ENCODE data around the gene NBEAL1. TPM values are rescaled to one million over a fixed set of nuclear protein-coding genes. Genes with fewer than 3 reads are reported as not detected.
A peak's percentile ranks its signal among the peaks of the same experiment; 100 is the strongest.
"Not testable (repeated sequence)": the region's sequence is repeated elsewhere in the genome, so short reads cannot be mapped to it uniquely, and the experiment has no call there.

Gene NBEAL1
- total RNA-seq, 5 donors from 2014 or later (not counting 1 experiment from before 2014, with no cell fraction given): 11.0 to 17.9 (median 14.3) TPM

DNA sequence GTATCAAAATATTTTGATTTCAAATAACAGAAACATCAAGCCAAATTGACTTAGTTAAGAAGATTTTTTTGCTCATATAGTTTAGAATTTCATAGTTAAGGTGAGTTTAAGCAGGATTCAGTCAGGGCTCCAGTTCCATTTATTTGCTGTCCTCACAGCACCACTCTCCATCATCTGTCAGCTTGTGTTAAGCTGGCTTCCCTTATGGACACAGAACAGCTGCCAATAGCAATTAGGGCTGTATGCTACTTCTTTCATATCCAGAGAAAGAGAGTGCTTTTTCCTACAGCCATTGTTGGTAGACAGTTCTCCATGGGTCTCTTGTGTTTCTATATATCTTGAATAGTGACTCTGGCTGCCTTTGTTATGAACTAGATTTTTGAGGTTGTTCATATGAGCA, 128.7 kb downstream of the NBEAL1 start:
- Mint-ChIP-seq H3K36me3 (peaks cover 11% of the 10 kb centered on the region), H3K4me1 (no peaks in the 10 kb centered on the region), H3K4me3 (no peak overlapping the region), H3K27me3 (no peaks in the 10 kb centered on the region), H3K9me3 (no peaks in the 10 kb centered on the region), H3K27ac (no peak overlapping the region)
- Histone ChIP-seq H3K36me3 (ENCODE audit: control insufficient read depth in 2 of 2, extremely low read depth in 1 of 2, insufficient read depth in 1 of 2, low read length in 1 of 2) (no peaks in the 10 kb centered on the region), H3K27me3 (replicated peaks in 1 of 2; ENCODE audit: control insufficient read depth in 2 of 2, extremely low read depth in 1 of 2, insufficient read depth in 2 of 2, low read length in 1 of 2) (no peaks in the 10 kb centered on the region), H3K27ac (ENCODE audit: low read length) (no peak overlapping the region), H3K4me1 (ENCODE audit: control insufficient read depth in 1 of 2, extremely low read depth in 1 of 2, insufficient read depth in 2 of 2, low read length in 2 of 2) (no peaks in the 10 kb centered on the region), H3K9me3 (no peaks in the 10 kb centered on the region), H3K4me3 (ENCODE audit: control insufficient read depth in 1 of 2, extremely low read depth in 1 of 2, low read length in 1 of 2) (no peak overlapping the region)
- CTCF ChIA-PET: no interaction called here
- POLR2A ChIA-PET: no interaction called here
- no peak for DNase-seq
- ATAC-seq (replicated peaks in 1 of 4): no peak

DNA sequence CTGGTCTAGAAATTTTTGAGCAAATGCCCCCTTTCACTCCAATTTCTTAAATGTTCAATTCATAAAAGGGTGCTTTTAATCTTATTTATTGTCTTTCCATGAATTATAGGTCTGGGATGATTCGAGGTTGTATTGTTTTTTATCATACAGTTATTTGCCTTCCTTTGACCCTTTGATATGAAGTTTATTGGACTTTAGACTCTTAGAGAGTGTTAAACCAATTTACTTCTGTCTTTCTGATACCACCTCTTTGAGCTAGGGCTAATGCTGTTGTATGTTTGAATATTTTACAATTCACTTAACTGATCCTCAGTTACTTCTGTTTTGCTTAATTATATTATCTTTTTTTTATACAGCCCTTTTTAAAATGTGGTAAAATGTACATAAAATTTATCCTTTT, 134.5 kb downstream of the NBEAL1 start:
- H3K27me3 ChIP-seq (replicated peaks in 1 of 2; ENCODE audit: control insufficient read depth in 2 of 2, extremely low read depth in 1 of 2, insufficient read depth in 2 of 2, low read length in 1 of 2): no peaks in the 10 kb centered on the region
- DNase-seq (no peak), ATAC-seq (replicated peaks in 1 of 4) (no peak)
- Mint-ChIP-seq H3K27me3 (no peaks in the 10 kb centered on the region), H3K4me1 (no peaks in the 10 kb centered on the region), H3K36me3 (peaks cover 30% of the 10 kb centered on the region), H3K4me3 (no peak overlapping the region), H3K27ac (no peak overlapping the region), H3K9me3 (peaks cover 0 to 8% (median 0%) of the 10 kb centered on the region in 3 donors)
- no peaks in the 10 kb centered on the region for H3K4me1 ChIP-seq (ENCODE audit: control insufficient read depth in 1 of 2, extremely low read depth in 1 of 2, insufficient read depth in 2 of 2, low read length in 2 of 2)
- no CpG with 5 or more reads among the region's 1 CpG for WGBS (ENCODE audit: insufficient coverage)
- POLR2A ChIA-PET: interaction anchor here in 1 of 2 donors (0.6 kb wide), 1 partner anchor 16 kb away, joined by 3 read pairs; no protein-coding TSS in a partner anchor
- H3K9me3 ChIP-seq: peaks cover 2% of the 10 kb centered on the region
- no peak overlapping the region for H3K27ac ChIP-seq (ENCODE audit: low read length)
- H3K36me3 ChIP-seq (ENCODE audit: control insufficient read depth in 2 of 2, extremely low read depth in 1 of 2, insufficient read depth in 1 of 2, low read length in 1 of 2): peaks cover 0 to 2% of the 10 kb centered on the region in 2 donors
- no peak overlapping the region for H3K4me3 ChIP-seq (ENCODE audit: control insufficient read depth in 1 of 2, extremely low read depth in 1 of 2, low read length in 1 of 2)
- CTCF ChIA-PET: no interaction called here

GRCh38 chr2:203155406-203155805, 140.7 kb downstream of the NBEAL1 start:
- H3K36me3 Mint-ChIP-seq: peaks cover 23% of the 10 kb centered on the region
- ChIA-PET POLR2A (interaction anchor here in 1 of 2 donors (0.7 kb wide), 1 partner anchor 95 kb away, joined by 3 read pairs; no protein-coding TSS in a partner anchor), CTCF (interaction anchor here in 1 of 2 donors (1.5 kb wide), 1 partner anchor 581 kb away, joined by 4 read pairs; no protein-coding TSS in a partner anchor)
- no peaks in the 10 kb centered on the region for H3K9me3 ChIP-seq
- peak overlapping the region in 1 of 2 donors; percentile 40 for H3K27ac Mint-ChIP-seq
- peak in 2 of 4 experiments; percentile 40 to 63 for ATAC-seq (replicated peaks in 1 of 4)
- no peaks in the 10 kb centered on the region for H3K27me3 ChIP-seq (replicated peaks in 1 of 2; ENCODE audit: control insufficient read depth in 2 of 2, extremely low read depth in 1 of 2, insufficient read depth in 2 of 2, low read length in 1 of 2)
- no peak overlapping the region for H3K27ac ChIP-seq (ENCODE audit: low read length)
- 64% methylated on average over 1 of the region's 1 CpG for WGBS (ENCODE audit: insufficient coverage)
- peaks cover 9 to 10% (median 10%) of the 10 kb centered on the region in 3 donors for H3K4me1 Mint-ChIP-seq
- H3K36me3 ChIP-seq (ENCODE audit: control insufficient read depth in 2 of 2, extremely low read depth in 1 of 2, insufficient read depth in 1 of 2, low read length in 1 of 2): peaks cover 0 to 2% of the 10 kb centered on the region in 2 donors
- H3K9me3 Mint-ChIP-seq: no peaks in the 10 kb centered on the region
- H3K4me3 ChIP-seq (ENCODE audit: control insufficient read depth in 1 of 2, extremely low read depth in 1 of 2, low read length in 1 of 2): no peak overlapping the region
- no peaks in the 10 kb centered on the region for H3K27me3 Mint-ChIP-seq
- DNase-seq: peak in 4 of 35 experiments; percentile 0 to 9 (median 2)
- no peak overlapping the region for H3K4me3 Mint-ChIP-seq
- H3K4me1 ChIP-seq (ENCODE audit: control insufficient read depth in 1 of 2, extremely low read depth in 1 of 2, insufficient read depth in 2 of 2, low read length in 2 of 2): no peaks in the 10 kb centered on the region

DNA sequence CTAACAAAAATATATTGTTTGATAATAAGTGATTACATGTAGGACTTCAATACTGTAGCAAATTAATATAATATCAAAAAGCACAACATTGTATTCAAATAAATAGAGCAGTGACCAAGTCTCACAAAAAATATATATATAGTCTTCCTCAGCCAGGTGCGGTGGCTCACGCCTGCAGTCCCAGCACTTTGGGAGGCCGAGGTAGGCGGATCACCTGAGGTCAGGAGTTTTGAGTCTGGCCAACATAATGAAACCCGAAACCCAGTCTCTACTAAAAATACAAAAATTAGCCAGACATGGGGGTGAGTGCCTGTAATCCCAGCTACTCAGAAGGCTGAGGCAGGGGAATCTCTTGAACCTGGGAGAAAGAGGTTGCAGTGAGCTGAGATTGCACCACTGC, 148.0 kb downstream of the NBEAL1 start:
- H3K36me3 ChIP-seq (ENCODE audit: control insufficient read depth in 2 of 2, extremely low read depth in 1 of 2, insufficient read depth in 1 of 2, low read length in 1 of 2); H3K27ac Mint-ChIP-seq; H3K4me3 Mint-ChIP-seq; H3K9me3 Mint-ChIP-seq; H3K4me1 ChIP-seq (ENCODE audit: control insufficient read depth in 1 of 2, extremely low read depth in 1 of 2, insufficient read depth in 2 of 2, low read length in 2 of 2); H3K27ac ChIP-seq (ENCODE audit: low read length); H3K27me3 ChIP-seq (replicated peaks in 1 of 2; ENCODE audit: control insufficient read depth in 2 of 2, extremely low read depth in 1 of 2, insufficient read depth in 2 of 2, low read length in 1 of 2); CTCF ChIA-PET; H3K4me3 ChIP-seq (ENCODE audit: control insufficient read depth in 1 of 2, extremely low read depth in 1 of 2, low read length in 1 of 2); H3K9me3 ChIP-seq; ATAC-seq (replicated peaks in 1 of 4); H3K4me1 Mint-ChIP-seq; DNase-seq; POLR2A ChIA-PET; H3K27me3 Mint-ChIP-seq: not testable (repeated sequence)
- H3K36me3 Mint-ChIP-seq: peaks cover 34% of the 10 kb centered on the region
- WGBS (ENCODE audit: insufficient coverage): no CpG with 5 or more reads among the region's 5 CpGs

DNA sequence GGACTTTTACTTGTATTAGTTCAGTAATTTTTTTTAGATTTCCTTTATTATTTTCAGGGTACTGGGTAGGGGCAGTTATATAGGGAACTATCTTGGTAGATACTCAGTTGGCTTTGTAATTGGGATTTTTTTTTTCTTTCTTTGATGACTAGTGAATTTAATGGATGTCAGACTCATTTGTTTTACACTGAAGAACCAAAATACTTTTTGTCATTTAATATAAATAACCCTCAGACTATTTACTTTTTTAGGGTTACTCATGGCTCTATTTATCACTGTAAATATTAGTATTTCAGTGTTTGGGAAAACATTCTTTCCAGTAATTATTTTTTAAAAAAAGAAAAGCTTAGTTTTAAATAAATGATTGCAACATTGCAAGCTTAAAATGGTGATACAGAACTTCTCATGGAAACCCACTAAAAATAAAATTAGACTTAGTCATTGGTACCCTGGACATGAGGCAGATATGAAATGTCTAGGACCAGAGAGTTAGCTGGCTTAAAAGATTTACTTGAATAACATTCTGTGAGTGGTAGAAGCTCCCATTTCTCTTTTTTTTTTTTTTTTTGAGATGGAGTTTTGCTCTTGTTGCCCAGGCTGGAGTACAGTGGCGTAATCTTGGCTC, 149.7 kb downstream of the NBEAL1 start:
- POLR2A ChIA-PET: no interaction called here
- no peak overlapping the region for H3K4me3 ChIP-seq (ENCODE audit: control insufficient read depth in 1 of 2, extremely low read depth in 1 of 2, low read length in 1 of 2)
- no peak overlapping the region for H3K27ac ChIP-seq (ENCODE audit: low read length)
- no peaks in the 10 kb centered on the region for H3K4me1 ChIP-seq (ENCODE audit: control insufficient read depth in 1 of 2, extremely low read depth in 1 of 2, insufficient read depth in 2 of 2, low read length in 2 of 2)
- no CpG with 5 or more reads among the region's 1 CpG for WGBS (ENCODE audit: insufficient coverage)
- DNase-seq: no peak
- H3K9me3 ChIP-seq: no peaks in the 10 kb centered on the region
- Mint-ChIP-seq H3K27ac (no peak overlapping the region), H3K4me3 (no peak overlapping the region), H3K36me3 (peaks cover 35% of the 10 kb centered on the region), H3K9me3 (peaks cover 0 to 5% (median 2%) of the 10 kb centered on the region in 3 donors), H3K27me3 (no peaks in the 10 kb centered on the region), H3K4me1 (no peaks in the 10 kb centered on the region)
- no peaks in the 10 kb centered on the region for H3K36me3 ChIP-seq (ENCODE audit: control insufficient read depth in 2 of 2, extremely low read depth in 1 of 2, insufficient read depth in 1 of 2, low read length in 1 of 2)
- no peak for ATAC-seq (replicated peaks in 1 of 4)
- CTCF ChIA-PET: interaction anchor here in 1 of 2 donors (0.7 kb wide), 1 partner anchor 723 kb away, joined by 4 read pairs; no protein-coding TSS in a partner anchor
- H3K27me3 ChIP-seq (replicated peaks in 1 of 2; ENCODE audit: control insufficient read depth in 2 of 2, extremely low read depth in 1 of 2, insufficient read depth in 2 of 2, low read length in 1 of 2): no peaks in the 10 kb centered on the region

GRCh38 chr2:203167751-203168150, 153.1 kb downstream of the NBEAL1 start:
- no peak overlapping the region for H3K4me3 Mint-ChIP-seq
- ChIA-PET POLR2A (interaction anchor here in 1 of 2 donors (0.6 kb wide), 1 partner anchor 24 kb away, joined by 3 read pairs; no protein-coding TSS in a partner anchor), CTCF (interaction anchor here in 1 of 2 donors (1.0 kb wide), 1 partner anchor 15 kb away, joined by 4 read pairs; no protein-coding TSS in a partner anchor)
- H3K27me3 Mint-ChIP-seq: no peaks in the 10 kb centered on the region
- DNase-seq (no peak), ATAC-seq (replicated peaks in 1 of 4) (no peak)
- Histone ChIP-seq H3K4me1 (ENCODE audit: control insufficient read depth in 1 of 2, extremely low read depth in 1 of 2, insufficient read depth in 2 of 2, low read length in 2 of 2) (no peaks in the 10 kb centered on the region), H3K9me3 (no peaks in the 10 kb centered on the region), H3K27ac (ENCODE audit: low read length) (no peak overlapping the region), H3K4me3 (ENCODE audit: control insufficient read depth in 1 of 2, extremely low read depth in 1 of 2, low read length in 1 of 2) (no peak overlapping the region), H3K36me3 (ENCODE audit: control insufficient read depth in 2 of 2, extremely low read depth in 1 of 2, insufficient read depth in 1 of 2, low read length in 1 of 2) (no peaks in the 10 kb centered on the region), H3K27me3 (replicated peaks in 1 of 2; ENCODE audit: control insufficient read depth in 2 of 2, extremely low read depth in 1 of 2, insufficient read depth in 2 of 2, low read length in 1 of 2) (no peaks in the 10 kb centered on the region)
- WGBS (ENCODE audit: insufficient coverage): 100% methylated on average over 4 of the region's 5 CpGs
- H3K4me1 Mint-ChIP-seq: no peaks in the 10 kb centered on the region
- no peak overlapping the region for H3K27ac Mint-ChIP-seq
- peaks cover 33% of the 10 kb centered on the region for H3K36me3 Mint-ChIP-seq
- H3K9me3 Mint-ChIP-seq: peaks cover 0 to 5% (median 2%) of the 10 kb centered on the region in 3 donors

All from T-cell (primary cell).